IMR-90 (cell line): ENCODE measurements around the gene CFAP61. TPM values are rescaled to one million over a fixed set of nuclear protein-coding genes. Genes with fewer than 3 reads are reported as not detected.

Experiments
- ATAC-seq: fragments of 200-7000 bp; cut with Tn5 transposase; 2 replicates; pipeline ENCODE4 v1.9.1; 2020; ENCODE audit warnings: low read depth, mild to moderate bottlenecking, moderate library complexity
- BruUV-seq: library from RNA; stranded (reverse); fragments of 400-500 nt; replicated peaks from 2 replicates; lab custom pipeline; 2021; lab: Mats Ljungman, UMichigan
- CTCF ChIA-PET: fragments of 300-600 bp; formaldehyde crosslinking; extraction: SDS; loops from one replicate; lab custom pipeline; 2021; ENCODE audit warnings: antibody characterized with exemption; lab: Yijun Ruan, JAX
- POLR2A ChIA-PET: fragments of 300-600 bp; sonication (Branson Sonifier 250); formaldehyde crosslinking; loops from one replicate; lab custom pipeline; 2022; ENCODE audit warnings: antibody characterized with exemption; ENCODE audit not compliant: unreplicated experiment; lab: Charles Lee
- DNase-seq: peaks from one replicate; pipeline ENCODE4 v3.0.0; 2013
- H2AFZ ChIP-seq: replicated peaks from 2 replicates; pipeline ENCODE3; 2013; ENCODE audit warnings: low read length, mild to moderate bottlenecking; ENCODE audit not compliant: poor library complexity
- H2AK5ac ChIP-seq: 2 replicates; pipeline ENCODE4 v1.6.1; 2013; ENCODE audit warnings: low read depth, low read length, inconsistent platforms
- H2AK9ac ChIP-seq: replicated peaks from 2 replicates; pipeline ENCODE3; 2013; ENCODE audit warnings: mild to moderate bottlenecking, low read depth, low read length, moderate library complexity; ENCODE audit not compliant: poor library complexity
- H2BK120ac ChIP-seq: 2 replicates; pipeline ENCODE4 v1.6.1; 2013; ENCODE audit warnings: low read depth, low read length, inconsistent platforms
- H2BK15ac ChIP-seq: 3 replicates; pipeline ENCODE4 v1.6.1; 2013; ENCODE audit warnings: low read depth, low read length, inconsistent platforms
- H2BK20ac ChIP-seq: 2 replicates; pipeline ENCODE4 v1.6.1; 2013; ENCODE audit warnings: low read depth, mild to moderate bottlenecking, inconsistent platforms, low read length, moderate library complexity
- H2BK5ac ChIP-seq: 2 replicates; pipeline ENCODE4 v1.6.1; 2013; ENCODE audit warnings: mild to moderate bottlenecking, low read depth, low read length, inconsistent platforms; ENCODE audit not compliant: poor library complexity, severe bottlenecking
- H3K14ac ChIP-seq: replicated peaks from 2 replicates; pipeline ENCODE4 v1.6.1; 2013; ENCODE audit warnings: low read depth, low read length, inconsistent platforms
- H3K18ac ChIP-seq: 2 replicates; pipeline ENCODE4 v1.6.1; 2013; ENCODE audit warnings: low read depth, low read length, control low read depth
- H3K23ac ChIP-seq: 2 replicates; pipeline ENCODE4 v1.6.1; 2013; ENCODE audit warnings: low read depth, low read length, inconsistent platforms
- H3K27ac ChIP-seq: 2 replicates; pipeline ENCODE4 v1.5.1; 2013; ENCODE audit warnings: mild to moderate bottlenecking, control low read depth, low read length; ENCODE audit not compliant: insufficient read depth
- H3K27me3 ChIP-seq: 2 replicates; pipeline ENCODE4 v1.6.1; 2013; ENCODE audit warnings: low read length; ENCODE audit not compliant: control insufficient read depth, insufficient read depth
- H3K36me3 ChIP-seq: 2 replicates; pipeline ENCODE4 v1.6.1; 2013; ENCODE audit warnings: low read length, mixed read lengths; ENCODE audit not compliant: control insufficient read depth, insufficient read depth
- H3K4ac ChIP-seq: 2 replicates; pipeline ENCODE4 v1.6.1; 2013; ENCODE audit warnings: low read depth, low read length, inconsistent platforms
- H3K4me1 ChIP-seq: 2 replicates; pipeline ENCODE4 v1.6.1; 2013; ENCODE audit warnings: low read length, mixed read lengths; ENCODE audit not compliant: control insufficient read depth, insufficient read depth
- H3K4me2 ChIP-seq: 2 replicates; pipeline ENCODE4 v1.6.1; 2013; ENCODE audit warnings: low read depth, mild to moderate bottlenecking, control low read depth, low read length, moderate library complexity
- H3K4me3 ChIP-seq: 2 replicates; pipeline ENCODE4 v1.5.1; 2013; ENCODE audit warnings: low read depth, mild to moderate bottlenecking, control low read depth, low read length, moderate library complexity; ENCODE audit not compliant: insufficient read depth
- H3K56ac ChIP-seq: 2 replicates; pipeline ENCODE4 v1.6.1; 2013; ENCODE audit warnings: low read length, inconsistent platforms; ENCODE audit not compliant: insufficient read depth; ENCODE audit errors: extremely low read depth
- H3K79me1 ChIP-seq, 2 experiments: 2 replicates each; pipeline ENCODE4 v1.6.1; 2013; ENCODE audit warnings: low read length in 2 of 2, inconsistent platforms in 1 of 2, low read depth in 1 of 2
- H3K9ac ChIP-seq: 2 replicates; pipeline ENCODE4 v1.6.1; 2013; ENCODE audit warnings: low read depth, low read length, control low read depth
- H3K9me1 ChIP-seq: 2 replicates; pipeline ENCODE4 v1.6.1; 2013; ENCODE audit warnings: low read length, inconsistent platforms; ENCODE audit not compliant: insufficient read depth
- H3K9me3 ChIP-seq: 2 replicates; pipeline ENCODE4 v1.6.1; 2013; ENCODE audit warnings: low read length; ENCODE audit not compliant: control insufficient read depth, insufficient read depth
- H4K20me1 ChIP-seq: 2 replicates; pipeline ENCODE4 v1.6.1; 2013; ENCODE audit warnings: low read length, inconsistent platforms; ENCODE audit not compliant: insufficient read depth
- H4K5ac ChIP-seq: 2 replicates; pipeline ENCODE4 v1.6.1; 2013; ENCODE audit warnings: mild to moderate bottlenecking, low read depth, low read length, control low read depth
- H4K8ac ChIP-seq, 2 experiments: 2 replicates each; pipeline ENCODE4 v1.6.1; 2013; ENCODE audit warnings: low read depth in 2 of 2, low read length in 2 of 2, control low read depth in 1 of 2, inconsistent platforms in 1 of 2
- H4K91ac ChIP-seq: 2 replicates; pipeline ENCODE4 v1.6.1; 2013; ENCODE audit warnings: low read depth, low read length, inconsistent platforms; ENCODE audit not compliant: insufficient read depth
- BHLHE40 ChIP-seq: fragments of 150-350 bp; IDR thresholded peaks from 2 replicates; pipeline ENCODE4 v1.6.1; 2016; ENCODE audit warnings: mild to moderate bottlenecking, low read depth, low read length
- CEBPB ChIP-seq: IDR thresholded peaks from 2 replicates; pipeline ENCODE4 v1.6.1; 2012; ENCODE audit warnings: low read depth, low read length, improper control_type of control experiment
- FOS ChIP-seq: fragments of 150-350 bp; IDR thresholded peaks from 2 replicates; pipeline ENCODE4 v1.6.1; 2016; ENCODE audit warnings: low read depth, low read length
- MAZ ChIP-seq: IDR thresholded peaks from 2 replicates; pipeline ENCODE4 v1.6.1; 2012; ENCODE audit warnings: low read depth, mild to moderate bottlenecking, low read length, improper control_type of control experiment, moderate library complexity, borderline replicate concordance
- MXI1 ChIP-seq: IDR thresholded peaks from 2 replicates; pipeline ENCODE4 v1.6.1; 2012; ENCODE audit warnings: low read depth, mild to moderate bottlenecking, low read length, moderate library complexity, borderline replicate concordance
- NFE2L2 ChIP-seq: fragments of 150-350 bp; IDR thresholded peaks from 2 replicates; pipeline ENCODE4 v1.6.1; 2016; ENCODE audit warnings: low read depth, mild to moderate bottlenecking, low read length
- RAD21 ChIP-seq: IDR thresholded peaks from 2 replicates; pipeline ENCODE4 v1.6.1; 2012; ENCODE audit warnings: low read length, improper control_type of control experiment
- RFX5 ChIP-seq: IDR thresholded peaks from 2 replicates; pipeline ENCODE4 v1.8.0; 2012; ENCODE audit warnings: low read depth, mild to moderate bottlenecking, low read length, moderate library complexity
- SMC3 ChIP-seq: fragments of 150-350 bp; IDR thresholded peaks from 2 replicates; pipeline ENCODE4 v1.6.1; 2016; ENCODE audit warnings: low read depth, mild to moderate bottlenecking, antibody characterized with exemption, low read length, moderate library complexity
- WGBS, 2 experiments: methylation state at CpG; one replicate each; pipeline versions ENCODE4 v1.1.5 to v1.1.7; 2013; ENCODE audit warnings: missing lambda C conversion rate in 2 of 2; ENCODE audit not compliant: insufficient read length in 1 of 2; ENCODE audit errors: extremely low coverage in 2 of 2; 5-methylcytosine and 5-hydroxymethylcytosine counted together
- dilution Hi-C: fragments of 300-500 bp; cut with HindIII; formaldehyde crosslinking; loops from one replicate; pipeline ENCODE4 v1.14.3; 2018; ENCODE audit warnings: low sequenced_read_pairs; ENCODE audit not compliant: unreplicated experiment
- in situ Hi-C: fragments of 300-500 bp; cut with MboI; formaldehyde crosslinking; loops from 3 replicates; pipeline ENCODE4 v1.14.3; 2019; ENCODE audit warnings: low sequenced_read_pairs, inconsistent platforms, mixed read lengths
- intact Hi-C: fragments of 100-400 bp; cut with micrococcal nuclease; formaldehyde crosslinking; loops from 2 replicates; pipeline ENCODE4 v1.10.0; 2022
- polyA plus RNA-seq, 3 experiments: library from polyadenylated mRNA; depleted of rRNA; stranded (reverse); fragments of >200 nt; gene quantifications; 2 replicates each; pipeline ENCODE4 v1.2.3, GENCODE V29; 2012; ENCODE audit warnings: low replicate concordance in 1 of 3
- total RNA-seq: library from RNA; depleted of rRNA; stranded (reverse); fragments of >200 nt; gene quantifications from 2 replicates; pipeline ENCODE4 v1.2.3, GENCODE V29; 2012
- TF ChIP-seq, protein P1 (sequence below): fragments of 150-350 bp; IDR thresholded peaks from 2 replicates; pipeline ENCODE4 v1.6.1; 2016; ENCODE audit warnings: low read depth, mild to moderate bottlenecking, low read length, moderate library complexity, borderline replicate concordance
- TF ChIP-seq, protein P2 (sequence below): conservative IDR thresholded peaks from 2 replicates; pipeline ENCODE4 v1.5.1; 2012; ENCODE audit warnings: mild to moderate bottlenecking, low read depth, low read length, improper control_type of control experiment
- TF ChIP-seq, protein P3 (sequence below): fragments of 150-350 bp; IDR thresholded peaks from 2 replicates; pipeline ENCODE4 v1.6.1; 2017; ENCODE audit warnings: mild to moderate bottlenecking, antibody characterized with exemption, low read length, low read depth

The CFAP61 gene
- total and polyA plus RNA-seq, 2 of the 4 experiments (the other 2 are of a cell fraction) = 0.07 TPM; not detected in 1

DNA sequence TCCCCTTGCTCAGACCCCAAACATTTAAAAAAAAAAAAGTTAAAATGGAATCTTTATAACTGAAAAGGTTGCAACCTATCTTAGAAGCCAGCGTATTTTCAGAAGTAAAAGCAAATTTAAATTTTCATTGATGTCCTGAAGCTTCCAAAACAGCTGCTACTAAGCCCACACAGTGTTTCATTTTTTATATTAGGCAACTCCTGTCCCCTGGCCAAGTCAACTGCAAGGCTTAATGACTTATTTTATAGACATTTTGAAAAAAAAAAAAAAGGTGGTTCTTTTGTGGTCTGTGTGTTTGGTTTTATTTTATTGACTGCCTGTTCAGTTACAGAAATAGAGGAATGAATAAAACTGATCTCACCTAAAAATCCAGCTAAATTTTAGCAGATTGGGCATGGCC, 13.0 kb downstream of the CFAP61 start:
- Histone ChIP-seq H3K9ac (no peak overlapping the region), H2BK20ac (no peak overlapping the region), H3K36me3 (no peaks in the 10 kb centered on the region), H3K4me2 (no peak overlapping the region), H3K9me3 (no peaks in the 10 kb centered on the region), H3K4me1 (no peaks in the 10 kb centered on the region), H4K5ac (no peak overlapping the region), H4K20me1 (no peaks in the 10 kb centered on the region), H2AFZ (no peak overlapping the region), H2BK15ac (no peak overlapping the region), H4K91ac (no peak overlapping the region), H2BK5ac (no peak overlapping the region), H3K56ac (no peak overlapping the region), H2BK120ac (no peak overlapping the region), H4K8ac (no peak overlapping the region), H3K27ac (no peak overlapping the region), H3K14ac (no peak overlapping the region), H3K79me1 (no peaks in the 10 kb centered on the region), H2AK5ac (no peak overlapping the region), H2AK9ac (no peak overlapping the region), H3K18ac (no peak overlapping the region), H3K27me3 (peaks cover 12% of the 10 kb centered on the region), H3K4ac (no peak overlapping the region), H3K9me1 (no peaks in the 10 kb centered on the region; the same call in 1 of the 2 replicates), H3K4me3 (no peak overlapping the region), H3K23ac (no peak overlapping the region)
- intact Hi-C loops (no loop called here), dilution Hi-C loops (no loop called here), in situ Hi-C loops (no loop called here)
- WGBS, 2 experiments = no CpG with 5 or more reads among the region's 1 CpG
- ChIA-PET CTCF (no interaction called here), POLR2A (no interaction called here)
- DNase-seq (no peak), ATAC-seq (no peak)
- no peak for TF ChIP-seq FOS
- TF ChIP-seq MAZ = no peak
- TF ChIP-seq, protein P1, sequence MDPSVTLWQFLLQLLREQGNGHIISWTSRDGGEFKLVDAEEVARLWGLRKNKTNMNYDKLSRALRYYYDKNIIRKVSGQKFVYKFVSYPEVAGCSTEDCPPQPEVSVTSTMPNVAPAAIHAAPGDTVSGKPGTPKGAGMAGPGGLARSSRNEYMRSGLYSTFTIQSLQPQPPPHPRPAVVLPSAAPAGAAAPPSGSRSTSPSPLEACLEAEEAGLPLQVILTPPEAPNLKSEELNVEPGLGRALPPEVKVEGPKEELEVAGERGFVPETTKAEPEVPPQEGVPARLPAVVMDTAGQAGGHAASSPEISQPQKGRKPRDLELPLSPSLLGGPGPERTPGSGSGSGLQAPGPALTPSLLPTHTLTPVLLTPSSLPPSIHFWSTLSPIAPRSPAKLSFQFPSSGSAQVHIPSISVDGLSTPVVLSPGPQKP = no peak
- TF ChIP-seq, protein P2, sequence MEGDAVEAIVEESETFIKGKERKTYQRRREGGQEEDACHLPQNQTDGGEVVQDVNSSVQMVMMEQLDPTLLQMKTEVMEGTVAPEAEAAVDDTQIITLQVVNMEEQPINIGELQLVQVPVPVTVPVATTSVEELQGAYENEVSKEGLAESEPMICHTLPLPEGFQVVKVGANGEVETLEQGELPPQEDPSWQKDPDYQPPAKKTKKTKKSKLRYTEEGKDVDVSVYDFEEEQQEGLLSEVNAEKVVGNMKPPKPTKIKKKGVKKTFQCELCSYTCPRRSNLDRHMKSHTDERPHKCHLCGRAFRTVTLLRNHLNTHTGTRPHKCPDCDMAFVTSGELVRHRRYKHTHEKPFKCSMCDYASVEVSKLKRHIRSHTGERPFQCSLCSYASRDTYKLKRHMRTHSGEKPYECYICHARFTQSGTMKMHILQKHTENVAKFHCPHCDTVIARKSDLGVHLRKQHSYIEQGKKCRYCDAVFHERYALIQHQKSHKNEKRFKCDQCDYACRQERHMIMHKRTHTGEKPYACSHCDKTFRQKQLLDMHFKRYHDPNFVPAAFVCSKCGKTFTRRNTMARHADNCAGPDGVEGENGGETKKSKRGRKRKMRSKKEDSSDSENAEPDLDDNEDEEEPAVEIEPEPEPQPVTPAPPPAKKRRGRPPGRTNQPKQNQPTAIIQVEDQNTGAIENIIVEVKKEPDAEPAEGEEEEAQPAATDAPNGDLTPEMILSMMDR = no peak
- TF ChIP-seq CEBPB = no peak
- no peak for TF ChIP-seq MXI1
- no peak for TF ChIP-seq RFX5
- TF ChIP-seq RAD21 = no peak
- TF ChIP-seq, protein P3, sequence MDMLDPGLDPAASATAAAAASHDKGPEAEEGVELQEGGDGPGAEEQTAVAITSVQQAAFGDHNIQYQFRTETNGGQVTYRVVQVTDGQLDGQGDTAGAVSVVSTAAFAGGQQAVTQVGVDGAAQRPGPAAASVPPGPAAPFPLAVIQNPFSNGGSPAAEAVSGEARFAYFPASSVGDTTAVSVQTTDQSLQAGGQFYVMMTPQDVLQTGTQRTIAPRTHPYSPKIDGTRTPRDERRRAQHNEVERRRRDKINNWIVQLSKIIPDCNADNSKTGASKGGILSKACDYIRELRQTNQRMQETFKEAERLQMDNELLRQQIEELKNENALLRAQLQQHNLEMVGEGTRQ = no peak
- no peak for TF ChIP-seq SMC3
- TF ChIP-seq NFE2L2 = no peak
- TF ChIP-seq BHLHE40 = no peak
- BruUV-seq = no TSS peak
